GM23248 (cell line): ENCODE results near the gene NDUFV3.

ENCODE experiments used
- EZH2 ChIP-seq: fragments of 200-600 bp; sonication (generic); IDR thresholded peaks from 2 replicates; pipeline ENCODE4 v1.6.1; 2018; ENCODE audit warnings: antibody characterized with exemption, mild to moderate bottlenecking; ENCODE audit not compliant: insufficient read depth, poor library complexity, severe bottlenecking
- EZH2phosphoT487 ChIP-seq: fragments of 200-600 bp; sonication (generic); IDR thresholded peaks from 2 replicates; pipeline ENCODE4 v1.6.1; 2018; ENCODE audit warnings: antibody characterized with exemption, moderate library complexity, mild to moderate bottlenecking, low read depth; ENCODE audit not compliant: insufficient read depth

GRCh38 chr21:42865776-42866160 lies 27.3 kb upstream of the NDUFV3 start:
- TF ChIP-seq EZH2, result no peak
- no peak for TF ChIP-seq EZH2phosphoT487
